Tibial nerve (tissue), 4 donors: ENCODE measurements around the gene PEX14. TPM values are rescaled to one million over a fixed set of nuclear protein-coding genes. Genes with fewer than 3 reads are reported as not detected.

Experiments used
- DNase-seq, 2 donors: peaks; one replicate each; pipeline ENCODE4 v3.0.0-alpha.2; 2019; ENCODE audit warnings: low spot score in 2 of 2
- H3K27ac ChIP-seq, 4 donors: fragments of 200-600 bp; sonication (generic) in 3 of 4; one replicate each; pipeline ENCODE4 v1.5.1; 2017 to 2019; ENCODE audit warnings: mild to moderate bottlenecking in 1 of 4
- H3K27me3 ChIP-seq, 2 donors: fragments of 200-600 bp; sonication (generic) in 1 of 2; one replicate each; pipeline versions ENCODE4 v1.5.1 to v1.6.0; 2017 to 2019
- H3K36me3 ChIP-seq, 3 donors: fragments of 200-600 bp; sonication (generic); one replicate each; pipeline ENCODE4 v1.5.1; 2018 to 2019
- H3K4me1 ChIP-seq, 4 donors: fragments of 200-600 bp; sonication (generic) in 3 of 4; one replicate each; pipeline ENCODE4 v1.5.1; 2017 to 2019
- H3K4me3 ChIP-seq, 4 donors: fragments of 200-600 bp; sonication (generic) in 3 of 4; one replicate each; pipeline ENCODE4 v1.5.1; 2017 to 2019; ENCODE audit warnings: mild to moderate bottlenecking in 1 of 4, moderate library complexity in 1 of 4
- H3K9me3 ChIP-seq, 4 donors: fragments of 200-600 bp; sonication (generic) in 3 of 4; one replicate each; pipeline ENCODE4 v1.5.1; 2017 to 2019
- EP300 ChIP-seq, 2 donors: sonication (generic); formaldehyde crosslinking; IDR thresholded peaks; one replicate each; pipeline ENCODE4 v1.6.1; 2017; ENCODE audit warnings: antibody characterized with exemption in 2 of 2, mild to moderate bottlenecking in 1 of 2
- POLR2A ChIP-seq, 2 donors: fragments of 450-650 bp; IDR thresholded peaks; one replicate each; pipeline ENCODE4 v1.6.1; 2017; ENCODE audit warnings: antibody characterized with exemption in 2 of 2, mild to moderate bottlenecking in 2 of 2, moderate library complexity in 2 of 2
- WGBS, 2 donors: methylation state at CpG; one replicate each; pipeline ENCODE4 v1.1.5; 2018; 5-methylcytosine and 5-hydroxymethylcytosine counted together
- total RNA-seq, 4 donors: library from RNA; depleted of rRNA; stranded (reverse); fragments of >200 nt; gene quantifications; one replicate each; pipeline ENCODE4 v1.1.0, GENCODE V29; 2016
- TF ChIP-seq, protein P1 (sequence below), 5 experiments: fragments of 200-600 bp in 3 of 5; fragments of 450-650 bp in 2 of 5; sonication (generic) in 3 of 5; IDR thresholded peaks; one replicate each; pipeline ENCODE4 v1.5.1; 2016 to 2019; ENCODE audit warnings: antibody characterized with exemption in 5 of 5, mild to moderate bottlenecking in 3 of 5, moderate library complexity in 2 of 5

Gene PEX14
- total RNA-seq, 4 donors from 2014 or later: 14.4 to 21.8 (median 18.2) TPM

DNA sequence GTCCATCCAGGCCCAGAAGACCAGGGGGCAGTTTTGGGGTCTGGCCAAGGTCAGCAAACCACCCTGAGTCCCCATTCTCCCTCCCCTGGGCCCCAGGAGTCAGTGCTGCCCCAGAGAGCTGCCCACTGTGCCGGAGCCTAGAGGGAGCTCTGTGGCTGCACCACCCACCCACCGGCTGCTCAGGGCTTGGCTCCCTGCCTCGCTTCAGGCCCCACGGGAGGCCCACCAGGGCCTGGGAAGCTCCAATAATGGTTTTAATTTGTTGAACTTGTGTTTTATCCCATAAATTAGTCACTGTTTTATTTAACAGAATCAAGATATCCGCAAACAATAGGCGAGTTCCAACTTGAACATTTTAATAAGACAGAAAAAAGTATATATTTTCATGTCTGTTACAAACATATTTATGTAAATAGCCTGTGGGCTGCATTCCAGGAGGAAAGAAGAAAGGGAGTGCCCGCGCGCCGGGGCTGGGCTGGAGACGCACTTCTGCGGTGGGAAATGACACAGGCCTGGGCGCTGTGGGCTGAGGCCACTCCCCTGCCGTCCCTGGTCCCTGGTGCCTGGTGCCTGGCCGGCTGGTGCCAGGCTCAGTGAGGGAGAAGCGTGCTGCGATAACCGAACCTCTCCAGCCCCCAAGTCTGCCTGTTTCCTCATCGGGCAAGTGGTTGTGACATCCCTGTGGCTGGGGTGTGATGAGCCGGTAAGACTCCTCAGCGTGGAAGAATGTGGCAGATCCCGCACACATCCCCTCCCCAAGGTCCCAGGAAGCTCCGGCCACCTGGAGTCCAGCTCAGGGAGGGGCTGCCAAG, 160.5 kb downstream of the PEX14 start:
- Histone ChIP-seq H3K27ac (peak overlapping the region in 2 of 4 donors; percentile 67 to 80), H3K4me1 (peaks cover 0 to 68% (median 12%) of the 10 kb centered on the region in 4 donors), H3K27me3 (peaks cover 0 to 31% of the 10 kb centered on the region in 2 donors), H3K4me3 (no peak overlapping the region), H3K36me3 (peaks cover 0 to 19% (median 0%) of the 10 kb centered on the region in 3 donors), H3K9me3 (no peaks in the 10 kb centered on the region)
- 30 to 37% methylated on average over 21 to 22 of the region's 23 CpGs for WGBS, 2 donors
- TF ChIP-seq EP300 (IDR thresholded peaks at IDR 0.05): no peak
- TF ChIP-seq POLR2A (IDR thresholded peaks at IDR 0.05): no peak
- TF ChIP-seq, protein P1, sequence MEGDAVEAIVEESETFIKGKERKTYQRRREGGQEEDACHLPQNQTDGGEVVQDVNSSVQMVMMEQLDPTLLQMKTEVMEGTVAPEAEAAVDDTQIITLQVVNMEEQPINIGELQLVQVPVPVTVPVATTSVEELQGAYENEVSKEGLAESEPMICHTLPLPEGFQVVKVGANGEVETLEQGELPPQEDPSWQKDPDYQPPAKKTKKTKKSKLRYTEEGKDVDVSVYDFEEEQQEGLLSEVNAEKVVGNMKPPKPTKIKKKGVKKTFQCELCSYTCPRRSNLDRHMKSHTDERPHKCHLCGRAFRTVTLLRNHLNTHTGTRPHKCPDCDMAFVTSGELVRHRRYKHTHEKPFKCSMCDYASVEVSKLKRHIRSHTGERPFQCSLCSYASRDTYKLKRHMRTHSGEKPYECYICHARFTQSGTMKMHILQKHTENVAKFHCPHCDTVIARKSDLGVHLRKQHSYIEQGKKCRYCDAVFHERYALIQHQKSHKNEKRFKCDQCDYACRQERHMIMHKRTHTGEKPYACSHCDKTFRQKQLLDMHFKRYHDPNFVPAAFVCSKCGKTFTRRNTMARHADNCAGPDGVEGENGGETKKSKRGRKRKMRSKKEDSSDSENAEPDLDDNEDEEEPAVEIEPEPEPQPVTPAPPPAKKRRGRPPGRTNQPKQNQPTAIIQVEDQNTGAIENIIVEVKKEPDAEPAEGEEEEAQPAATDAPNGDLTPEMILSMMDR (IDR thresholded peaks at IDR 0.05): no peak
- DNase-seq: no peak

DNA sequence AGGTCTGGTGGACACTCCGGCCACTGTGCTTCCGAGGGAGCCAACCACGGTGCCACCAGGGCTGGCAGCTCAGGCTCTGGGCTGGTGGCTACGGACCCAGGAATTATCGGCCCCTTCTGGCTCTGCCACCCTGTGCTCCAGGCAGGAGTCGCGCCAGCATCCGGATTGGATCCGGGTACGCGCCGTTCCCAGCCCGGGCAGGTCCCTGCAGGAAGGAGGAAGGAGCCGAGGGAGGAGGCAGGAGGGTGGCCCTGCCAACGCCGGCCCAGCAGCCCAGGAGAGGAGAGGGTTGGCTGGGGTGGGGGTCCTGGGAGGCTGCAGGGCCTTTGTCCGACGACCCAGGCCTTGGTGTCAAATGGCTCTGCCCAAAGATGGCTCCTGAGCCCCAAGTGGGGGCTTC, 161.2 kb downstream of the PEX14 start:
- peaks cover 0 to 12% (median 0%) of the 10 kb centered on the region in 3 donors for H3K36me3 ChIP-seq
- no peak for DNase-seq
- no peaks in the 10 kb centered on the region for H3K9me3 ChIP-seq
- peak overlapping the region in 2 of 4 donors; percentile 67 to 80 for H3K27ac ChIP-seq
- H3K4me1 ChIP-seq: peaks cover 0 to 71% (median 12%) of the 10 kb centered on the region in 4 donors
- H3K27me3 ChIP-seq: peaks cover 0 to 37% of the 10 kb centered on the region in 2 donors
- TF ChIP-seq EP300 (IDR thresholded peaks at IDR 0.05) (no peak), POLR2A (IDR thresholded peaks at IDR 0.05) (no peak)
- TF ChIP-seq, protein P1 (IDR thresholded peaks at IDR 0.05): no peak
- WGBS, 2 donors: 80 to 89% methylated on average over 12 to 17 of the region's 18 CpGs
- no peak overlapping the region for H3K4me3 ChIP-seq

DNA sequence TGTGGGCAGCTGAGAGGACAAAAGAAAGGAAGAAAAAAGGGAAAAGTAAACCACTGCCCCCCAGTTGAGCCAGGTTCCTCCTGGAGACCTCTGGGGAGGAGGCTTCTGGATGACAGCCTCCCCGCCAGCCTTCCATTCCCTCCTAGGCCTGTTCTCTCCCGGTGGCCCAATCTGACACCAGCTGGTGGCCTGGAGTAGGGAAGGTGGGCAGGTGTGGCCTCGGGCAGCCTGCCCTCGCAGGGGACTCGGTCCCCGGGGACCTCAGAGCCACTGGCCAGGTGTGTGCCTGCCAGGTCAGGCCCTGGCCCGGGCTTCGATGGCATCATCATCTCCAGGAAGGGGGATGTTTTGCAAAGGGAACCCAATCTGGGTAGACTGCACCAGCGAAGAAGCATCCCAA, 162.7 kb downstream of the PEX14 start:
- Histone ChIP-seq H3K27me3 (peaks cover 0 to 38% of the 10 kb centered on the region in 2 donors), H3K4me1 (peaks cover 0 to 56% (median 12%) of the 10 kb centered on the region in 4 donors), H3K4me3 (no peak overlapping the region), H3K27ac (no peak overlapping the region), H3K36me3 (no peaks in the 10 kb centered on the region), H3K9me3 (no peaks in the 10 kb centered on the region)
- TF ChIP-seq EP300 (IDR thresholded peaks at IDR 0.05) (no peak), POLR2A (IDR thresholded peaks at IDR 0.05) (no peak)
- TF ChIP-seq, protein P1 (IDR thresholded peaks at IDR 0.05): no peak
- WGBS, 2 donors: 76 to 87% methylated on average over 5 to 9 of the region's 9 CpGs
- no peak for DNase-seq

DNA sequence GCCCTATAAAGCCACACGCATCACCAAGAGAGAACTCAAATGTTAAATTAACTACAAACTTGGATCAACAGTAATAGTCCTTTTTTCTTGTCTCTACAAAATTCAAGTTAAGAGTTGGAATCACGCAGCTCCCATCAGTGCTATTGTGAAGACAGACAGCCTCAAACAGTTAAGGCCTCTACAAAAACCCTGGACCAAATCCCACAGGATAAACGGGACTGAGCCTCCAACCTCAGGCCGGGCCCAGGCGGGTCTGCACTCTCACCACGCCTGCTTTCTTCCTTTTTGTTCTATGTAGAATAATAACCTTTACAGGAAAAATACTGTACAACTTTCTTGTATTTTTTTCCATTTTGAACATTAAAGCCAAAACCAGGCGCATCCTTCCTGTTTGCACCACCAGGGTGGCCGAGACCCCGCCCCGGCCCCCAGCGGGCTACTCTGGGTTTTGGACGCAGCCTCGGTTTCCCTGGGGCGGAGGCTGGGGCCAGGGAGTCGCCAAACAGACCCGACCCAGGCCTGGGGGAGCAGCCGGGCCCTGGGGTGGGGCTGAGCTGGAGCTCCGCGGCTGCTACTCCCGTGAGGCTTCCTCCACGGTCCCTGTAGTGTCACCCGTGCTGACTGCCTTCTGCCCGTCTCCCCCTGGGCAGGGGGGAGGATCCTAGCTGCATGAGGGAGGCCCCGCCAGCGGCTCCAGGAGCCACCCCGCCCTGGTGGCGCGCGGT, 163.2 kb downstream of the PEX14 start:
- 33 to 46% methylated on average over 17 to 26 of the region's 29 CpGs for WGBS, 2 donors
- peaks cover 0 to 51% (median 12%) of the 10 kb centered on the region in 4 donors for H3K4me1 ChIP-seq
- TF ChIP-seq EP300 (IDR thresholded peaks at IDR 0.05) (no peak), POLR2A (IDR thresholded peaks at IDR 0.05) (no peak)
- TF ChIP-seq, protein P1 (IDR thresholded peaks at IDR 0.05): no peak
- H3K36me3 ChIP-seq: no peaks in the 10 kb centered on the region
- peaks cover 0 to 38% of the 10 kb centered on the region in 2 donors for H3K27me3 ChIP-seq
- DNase-seq: peak in 1 of 2 donors; percentile 9
- H3K4me3 ChIP-seq: peak overlapping the region; percentile 17 to 56 (median 31)
- no peaks in the 10 kb centered on the region for H3K9me3 ChIP-seq
- peak overlapping the region in 2 of 4 donors; percentile 44 to 76 for H3K27ac ChIP-seq
